Adrenal gland (tissue), 5 donors: ENCODE data around the gene FOXJ2.

Experiments used
- POLR2A ChIP-seq, 2 donors: fragments of 450-650 bp; IDR thresholded peaks; one replicate each; pipeline ENCODE4 v1.6.1; 2017; ENCODE audit warnings: antibody characterized with exemption in 2 of 2, mild to moderate bottlenecking in 2 of 2, moderate library complexity in 1 of 2
- TF ChIP-seq, protein P1 (sequence below), 6 experiments: fragments of 450-650 bp in 4 of 6; fragments of 200-600 bp in 2 of 6; sonication (generic) in 1 of 6; IDR thresholded peaks; 1 replicate in 5 of 6; 2 replicates in 1 of 6; pipeline versions ENCODE4 v1.5.1 to v1.8.0; 2016 to 2021; ENCODE audit warnings: antibody characterized with exemption in 6 of 6, mild to moderate bottlenecking in 2 of 6, moderate library complexity in 1 of 6
- donor health status: DM: no; HTN: no; CAD: no.

DNA sequence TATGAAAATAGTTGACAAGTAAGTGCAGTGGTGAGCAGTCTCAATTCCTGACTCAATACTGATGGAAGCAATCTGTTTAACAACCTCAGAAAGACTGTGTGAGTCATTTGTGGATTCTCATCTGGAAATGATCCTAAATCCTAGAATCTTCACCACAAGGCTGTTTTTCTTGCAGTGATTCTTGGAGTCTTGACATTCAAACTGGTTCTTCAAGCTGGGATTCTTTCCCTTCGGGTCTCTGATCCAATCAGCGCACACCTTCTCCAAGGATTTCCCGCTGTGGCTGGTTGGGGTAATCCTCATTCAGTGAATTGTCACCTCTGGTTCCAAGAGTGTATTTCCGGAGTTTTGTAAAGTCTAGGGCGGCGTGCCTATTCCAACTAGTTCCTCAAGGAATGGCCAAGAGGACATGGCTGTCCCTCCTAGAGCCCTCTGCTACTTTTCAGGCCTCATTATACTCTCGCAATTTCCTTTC, 37.7 kb upstream of the FOXJ2 start:
- TF ChIP-seq, protein P1, sequence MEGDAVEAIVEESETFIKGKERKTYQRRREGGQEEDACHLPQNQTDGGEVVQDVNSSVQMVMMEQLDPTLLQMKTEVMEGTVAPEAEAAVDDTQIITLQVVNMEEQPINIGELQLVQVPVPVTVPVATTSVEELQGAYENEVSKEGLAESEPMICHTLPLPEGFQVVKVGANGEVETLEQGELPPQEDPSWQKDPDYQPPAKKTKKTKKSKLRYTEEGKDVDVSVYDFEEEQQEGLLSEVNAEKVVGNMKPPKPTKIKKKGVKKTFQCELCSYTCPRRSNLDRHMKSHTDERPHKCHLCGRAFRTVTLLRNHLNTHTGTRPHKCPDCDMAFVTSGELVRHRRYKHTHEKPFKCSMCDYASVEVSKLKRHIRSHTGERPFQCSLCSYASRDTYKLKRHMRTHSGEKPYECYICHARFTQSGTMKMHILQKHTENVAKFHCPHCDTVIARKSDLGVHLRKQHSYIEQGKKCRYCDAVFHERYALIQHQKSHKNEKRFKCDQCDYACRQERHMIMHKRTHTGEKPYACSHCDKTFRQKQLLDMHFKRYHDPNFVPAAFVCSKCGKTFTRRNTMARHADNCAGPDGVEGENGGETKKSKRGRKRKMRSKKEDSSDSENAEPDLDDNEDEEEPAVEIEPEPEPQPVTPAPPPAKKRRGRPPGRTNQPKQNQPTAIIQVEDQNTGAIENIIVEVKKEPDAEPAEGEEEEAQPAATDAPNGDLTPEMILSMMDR (IDR thresholded peaks at IDR 0.05) = no peak
- no peak for TF ChIP-seq POLR2A (IDR thresholded peaks at IDR 0.05)
